Stomach (tissue), 4 donors: ENCODE results near the gene FMN1.

ENCODE experiments used
- POLR2A ChIP-seq, 4 donors: fragments of 450-650 bp; IDR thresholded peaks; one replicate each; pipeline ENCODE4 v1.6.1; 2016; ENCODE audit warnings: antibody characterized with exemption in 4 of 4, control low read depth in 2 of 4, mild to moderate bottlenecking in 1 of 4, moderate library complexity in 1 of 4
- POLR2AphosphoS5 ChIP-seq, 3 donors: sonication (generic); formaldehyde crosslinking; IDR thresholded peaks; one replicate each; pipeline ENCODE4 v1.6.1; 2016; ENCODE audit warnings: antibody characterized with exemption in 3 of 3
- TF ChIP-seq, protein P1 (sequence below), 7 experiments: fragments of 450-650 bp in 4 of 7; fragments of 200-600 bp in 3 of 7; sonication (generic) in 3 of 7; IDR thresholded peaks; one replicate each; pipeline ENCODE4 v1.5.1; 2016 to 2019; ENCODE audit warnings: antibody characterized with exemption in 7 of 7, control low read depth in 2 of 7, mild to moderate bottlenecking in 1 of 7

DNA sequence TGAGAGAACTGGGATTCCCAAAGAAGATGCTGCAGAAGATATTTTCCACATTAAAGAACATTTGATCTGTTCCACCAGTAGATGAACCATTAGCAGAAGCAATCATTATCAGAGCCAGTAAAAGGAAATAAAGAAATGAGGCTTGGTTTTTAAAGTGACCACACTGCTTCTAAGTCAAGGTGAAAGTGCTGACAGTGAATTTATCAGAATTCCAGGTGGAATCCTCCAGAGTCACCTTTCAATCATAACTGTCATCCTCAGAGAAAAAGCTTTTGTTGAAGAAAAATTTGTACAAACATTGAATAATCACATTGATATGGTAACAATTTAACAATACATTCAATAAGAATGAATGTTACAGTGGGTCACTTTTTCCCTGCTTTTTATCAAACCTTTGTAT, 376.9 kb downstream of the FMN1 start:
- TF ChIP-seq POLR2A (IDR thresholded peaks at IDR 0.05) (no peak), POLR2AphosphoS5 (IDR thresholded peaks at IDR 0.05) (no peak)
- TF ChIP-seq, protein P1, sequence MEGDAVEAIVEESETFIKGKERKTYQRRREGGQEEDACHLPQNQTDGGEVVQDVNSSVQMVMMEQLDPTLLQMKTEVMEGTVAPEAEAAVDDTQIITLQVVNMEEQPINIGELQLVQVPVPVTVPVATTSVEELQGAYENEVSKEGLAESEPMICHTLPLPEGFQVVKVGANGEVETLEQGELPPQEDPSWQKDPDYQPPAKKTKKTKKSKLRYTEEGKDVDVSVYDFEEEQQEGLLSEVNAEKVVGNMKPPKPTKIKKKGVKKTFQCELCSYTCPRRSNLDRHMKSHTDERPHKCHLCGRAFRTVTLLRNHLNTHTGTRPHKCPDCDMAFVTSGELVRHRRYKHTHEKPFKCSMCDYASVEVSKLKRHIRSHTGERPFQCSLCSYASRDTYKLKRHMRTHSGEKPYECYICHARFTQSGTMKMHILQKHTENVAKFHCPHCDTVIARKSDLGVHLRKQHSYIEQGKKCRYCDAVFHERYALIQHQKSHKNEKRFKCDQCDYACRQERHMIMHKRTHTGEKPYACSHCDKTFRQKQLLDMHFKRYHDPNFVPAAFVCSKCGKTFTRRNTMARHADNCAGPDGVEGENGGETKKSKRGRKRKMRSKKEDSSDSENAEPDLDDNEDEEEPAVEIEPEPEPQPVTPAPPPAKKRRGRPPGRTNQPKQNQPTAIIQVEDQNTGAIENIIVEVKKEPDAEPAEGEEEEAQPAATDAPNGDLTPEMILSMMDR (IDR thresholded peaks at IDR 0.05) = no peak
